GM23338 (cell line): ENCODE measurements around the gene KSR2.

Experiments
- CREB1 ChIP-seq: fragments of 250-450 bp; sonication (Bioruptor Pico); IDR thresholded peaks from 2 replicates; pipeline ENCODE4 v1.5.0; 2020; ENCODE audit warnings: low read depth, mild to moderate bottlenecking, moderate library complexity
- EZH2 ChIP-seq: fragments of 200-600 bp; sonication (generic); IDR thresholded peaks from one replicate; pipeline ENCODE4 v1.8.0; 2017; ENCODE audit warnings: antibody characterized with exemption, mild to moderate bottlenecking, low read depth; ENCODE audit not compliant: unreplicated experiment
- EZH2phosphoT487 ChIP-seq: fragments of 200-600 bp; sonication (generic); IDR thresholded peaks from one replicate; pipeline ENCODE4 v1.8.1; 2018; ENCODE audit warnings: antibody characterized with exemption; ENCODE audit not compliant: unreplicated experiment
- JUNB ChIP-seq: IDR thresholded peaks from one replicate; pipeline ENCODE4 v1.6.1; 2016; ENCODE audit warnings: antibody characterized with exemption; ENCODE audit not compliant: unreplicated experiment
- POLR2AphosphoS5 ChIP-seq: IDR thresholded peaks from 2 replicates; pipeline ENCODE4 v1.6.1; 2016; ENCODE audit warnings: antibody characterized with exemption, low read depth
- REST ChIP-seq: IDR thresholded peaks from one replicate; pipeline ENCODE4 v1.6.1; 2018; ENCODE audit warnings: antibody characterized with exemption; ENCODE audit not compliant: unreplicated experiment
- TF ChIP-seq, protein P1 (sequence below), 2 experiments: fragments of 200-600 bp in 1 of 2; sonication (generic) in 1 of 2; conservative IDR thresholded peaks; 2 replicates each; pipeline versions ENCODE4 v1.5.1 to v1.6.1; 2016 to 2017; ENCODE audit warnings: antibody characterized with exemption in 2 of 2, low read depth in 2 of 2, mild to moderate bottlenecking in 2 of 2, moderate library complexity in 1 of 2

DNA sequence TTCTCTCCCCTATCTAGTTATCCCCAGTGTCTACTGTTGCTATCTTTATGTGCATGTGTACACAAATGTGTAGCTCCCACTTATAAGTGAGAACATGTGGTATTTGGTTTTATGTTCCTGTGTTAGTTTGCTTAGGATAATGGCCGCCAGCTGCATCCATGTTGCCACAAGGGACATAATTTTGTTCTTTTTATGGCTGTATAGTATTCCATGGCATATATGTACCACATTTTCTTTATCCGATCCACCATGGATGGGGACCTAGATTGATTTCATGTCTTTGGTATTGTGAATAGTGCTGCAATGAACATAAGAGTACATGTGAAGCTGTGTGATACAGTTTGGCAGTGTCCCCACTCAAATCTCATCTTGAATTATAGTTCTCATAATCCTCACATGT, 218.1 kb downstream of the KSR2 start:
- TF ChIP-seq REST (no peak), EZH2 (no peak), EZH2phosphoT487 (no peak), CREB1 (CRISPR knock-in tag) (no peak), POLR2AphosphoS5 (no peak), JUNB (no peak)
- TF ChIP-seq, protein P1, sequence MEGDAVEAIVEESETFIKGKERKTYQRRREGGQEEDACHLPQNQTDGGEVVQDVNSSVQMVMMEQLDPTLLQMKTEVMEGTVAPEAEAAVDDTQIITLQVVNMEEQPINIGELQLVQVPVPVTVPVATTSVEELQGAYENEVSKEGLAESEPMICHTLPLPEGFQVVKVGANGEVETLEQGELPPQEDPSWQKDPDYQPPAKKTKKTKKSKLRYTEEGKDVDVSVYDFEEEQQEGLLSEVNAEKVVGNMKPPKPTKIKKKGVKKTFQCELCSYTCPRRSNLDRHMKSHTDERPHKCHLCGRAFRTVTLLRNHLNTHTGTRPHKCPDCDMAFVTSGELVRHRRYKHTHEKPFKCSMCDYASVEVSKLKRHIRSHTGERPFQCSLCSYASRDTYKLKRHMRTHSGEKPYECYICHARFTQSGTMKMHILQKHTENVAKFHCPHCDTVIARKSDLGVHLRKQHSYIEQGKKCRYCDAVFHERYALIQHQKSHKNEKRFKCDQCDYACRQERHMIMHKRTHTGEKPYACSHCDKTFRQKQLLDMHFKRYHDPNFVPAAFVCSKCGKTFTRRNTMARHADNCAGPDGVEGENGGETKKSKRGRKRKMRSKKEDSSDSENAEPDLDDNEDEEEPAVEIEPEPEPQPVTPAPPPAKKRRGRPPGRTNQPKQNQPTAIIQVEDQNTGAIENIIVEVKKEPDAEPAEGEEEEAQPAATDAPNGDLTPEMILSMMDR (conservative IDR thresholded peaks at IDR 0.05; ENCODE audit: low read depth in 2 of 2), result no peak
